ENCODE measurements around the gene SSBP1.

DNA sequence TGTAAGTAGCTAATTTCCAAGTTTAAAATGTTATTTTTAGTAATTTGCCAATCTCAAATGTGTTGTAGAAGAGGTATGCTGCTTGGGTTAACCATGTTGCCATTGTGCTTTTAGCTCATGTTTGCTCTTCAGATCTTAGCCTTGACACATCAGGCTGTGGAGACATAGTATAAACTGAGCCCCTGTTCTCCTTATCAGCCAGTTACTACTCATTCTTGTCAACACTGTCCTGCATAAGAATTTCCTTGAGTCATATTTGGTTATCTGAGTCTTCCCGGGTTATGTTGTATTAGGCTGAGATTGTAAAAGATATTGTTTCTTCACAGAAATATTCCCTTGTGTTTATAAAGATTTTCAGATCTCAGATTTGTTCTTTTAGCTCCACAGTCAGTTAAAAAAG, 4.1 kb downstream of the SSBP1 start:
- TF ChIP-seq, protein P1, sequence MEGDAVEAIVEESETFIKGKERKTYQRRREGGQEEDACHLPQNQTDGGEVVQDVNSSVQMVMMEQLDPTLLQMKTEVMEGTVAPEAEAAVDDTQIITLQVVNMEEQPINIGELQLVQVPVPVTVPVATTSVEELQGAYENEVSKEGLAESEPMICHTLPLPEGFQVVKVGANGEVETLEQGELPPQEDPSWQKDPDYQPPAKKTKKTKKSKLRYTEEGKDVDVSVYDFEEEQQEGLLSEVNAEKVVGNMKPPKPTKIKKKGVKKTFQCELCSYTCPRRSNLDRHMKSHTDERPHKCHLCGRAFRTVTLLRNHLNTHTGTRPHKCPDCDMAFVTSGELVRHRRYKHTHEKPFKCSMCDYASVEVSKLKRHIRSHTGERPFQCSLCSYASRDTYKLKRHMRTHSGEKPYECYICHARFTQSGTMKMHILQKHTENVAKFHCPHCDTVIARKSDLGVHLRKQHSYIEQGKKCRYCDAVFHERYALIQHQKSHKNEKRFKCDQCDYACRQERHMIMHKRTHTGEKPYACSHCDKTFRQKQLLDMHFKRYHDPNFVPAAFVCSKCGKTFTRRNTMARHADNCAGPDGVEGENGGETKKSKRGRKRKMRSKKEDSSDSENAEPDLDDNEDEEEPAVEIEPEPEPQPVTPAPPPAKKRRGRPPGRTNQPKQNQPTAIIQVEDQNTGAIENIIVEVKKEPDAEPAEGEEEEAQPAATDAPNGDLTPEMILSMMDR (IDR thresholded peaks at IDR 0.05), result no peak
- no peak for TF ChIP-seq POLR2A (IDR thresholded peaks at IDR 0.05)
